HG03521 (cell line): Measurements from ENCODE around the gene CACNA2D3.
"Not testable (repeated sequence)": the region's sequence is repeated elsewhere in the genome, so short reads cannot be mapped to it uniquely, and the experiment has no call there.

ENCODE experiments used
- ATAC-seq: cut with Tn5 transposase; IDR thresholded peaks from one replicate; pipeline ENCODE4 v1.9.1; 2021; ENCODE audit warnings: mild to moderate bottlenecking, moderate library complexity; ENCODE audit not compliant: unreplicated experiment

CACNA2D3 gene

GRCh38 chr3:54969652-54970051 lies 847.3 kb downstream of the CACNA2D3 start:
- ATAC-seq, result no peak

GRCh38 chr3:54970895-54971294 lies 848.5 kb downstream of the CACNA2D3 start:
- no peak for ATAC-seq

DNA sequence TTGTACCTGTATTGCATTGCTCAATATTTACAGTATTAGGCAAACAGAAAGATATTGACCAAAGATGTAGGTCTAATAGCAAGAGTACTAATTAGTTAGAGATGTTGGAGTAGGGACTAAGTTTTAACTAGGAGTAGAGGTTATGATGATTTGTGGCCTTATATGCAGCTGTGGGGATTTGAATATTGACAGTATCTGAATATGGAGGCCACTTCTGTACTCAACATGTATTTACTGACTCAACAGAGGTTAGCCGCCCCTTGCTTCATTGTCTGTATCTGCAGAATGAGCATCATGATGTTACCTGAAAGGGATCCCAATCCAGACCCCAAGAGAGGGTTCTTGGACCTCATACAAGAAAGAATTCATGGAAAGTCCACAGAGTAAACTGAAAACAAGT lies 855.1 kb downstream of the CACNA2D3 start:
- ATAC-seq, result no peak

GRCh38 chr3:54977946-54978345 lies 855.6 kb downstream of the CACNA2D3 start:
- not testable (repeated sequence) for ATAC-seq

DNA sequence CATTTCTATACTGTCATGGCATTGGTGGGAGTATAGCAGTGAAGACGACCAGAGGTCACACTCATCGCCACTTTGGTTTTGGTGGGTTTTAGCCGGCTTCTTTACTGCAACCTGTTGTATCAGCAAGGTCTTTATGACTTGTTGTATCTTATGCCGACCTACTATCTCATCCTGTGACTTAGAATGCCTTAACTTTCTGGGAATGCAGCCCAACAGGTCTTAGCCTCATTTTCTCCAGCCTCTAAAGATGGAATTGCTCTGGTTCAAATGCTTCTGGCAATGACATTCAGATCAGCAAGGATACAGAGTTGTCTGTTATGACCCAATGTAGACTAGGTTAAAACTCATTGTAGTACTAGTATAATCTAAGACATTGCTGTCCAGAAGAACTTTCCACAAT lies 860.5 kb downstream of the CACNA2D3 start:
- ATAC-seq, result no peak

GRCh38 chr3:54983266-54984099 lies 861.1 kb downstream of the CACNA2D3 start:
- no peak for ATAC-seq

GRCh38 chr3:54985856-54986255 lies 863.5 kb downstream of the CACNA2D3 start:
- ATAC-seq, result no peak

DNA sequence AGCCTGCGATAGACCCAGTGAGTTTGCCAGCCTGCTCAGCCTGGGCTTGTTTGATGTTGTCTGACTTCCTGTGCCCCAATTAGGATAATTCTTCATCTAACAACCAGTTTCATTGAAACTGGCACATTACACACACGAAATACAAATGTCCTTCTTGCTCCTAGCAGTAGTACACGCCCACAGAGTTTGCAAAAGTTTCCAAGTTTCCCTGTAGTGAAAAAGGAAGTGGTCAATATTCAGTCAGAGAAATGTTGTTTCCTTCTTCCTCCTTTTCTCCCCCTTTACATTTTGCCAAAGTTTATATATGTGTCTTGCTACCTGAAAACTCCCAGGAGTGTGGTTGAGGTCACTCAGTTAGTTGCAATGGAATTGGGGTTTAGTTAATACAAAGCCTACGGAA lies 863.9 kb downstream of the CACNA2D3 start:
- no peak for ATAC-seq

- ATAC-seq, result no peak
Measured at GRCh38 chr3:54987719-54988118, 865.4 kb downstream of the CACNA2D3 start.

GRCh38 chr3:54988302-54988837 lies 866.0 kb downstream of the CACNA2D3 start:
- no peak for ATAC-seq

- ATAC-seq, result no peak
Measured at GRCh38 chr3:54988838-54989630, 866.7 kb downstream of the CACNA2D3 start.

- ATAC-seq, result no peak
Measured at GRCh38 chr3:54994111-54994513, 871.8 kb downstream of the CACNA2D3 start.

DNA sequence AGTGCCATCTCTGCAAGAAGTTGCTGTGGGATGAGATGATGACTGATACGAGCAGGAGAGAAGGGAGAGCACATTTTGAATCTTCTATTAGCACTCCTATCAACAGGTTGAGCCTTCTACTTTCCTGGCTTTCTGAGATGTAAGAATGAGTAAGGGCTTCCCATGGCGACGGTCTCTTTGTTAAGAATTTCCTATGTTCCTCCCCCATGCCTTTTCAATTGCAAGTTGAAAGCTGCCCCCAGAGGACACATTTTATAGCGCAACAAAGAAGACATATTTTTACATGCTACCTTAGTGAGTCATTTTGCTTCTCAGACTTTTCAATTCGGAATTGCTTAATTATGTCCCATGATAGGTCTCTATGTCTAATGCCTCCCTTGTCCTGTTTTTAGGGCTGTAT lies 876.8 kb downstream of the CACNA2D3 start:
- ATAC-seq, result no peak

- no peak for ATAC-seq
Measured at GRCh38 chr3:54999811-55000210, 877.5 kb downstream of the CACNA2D3 start.

DNA sequence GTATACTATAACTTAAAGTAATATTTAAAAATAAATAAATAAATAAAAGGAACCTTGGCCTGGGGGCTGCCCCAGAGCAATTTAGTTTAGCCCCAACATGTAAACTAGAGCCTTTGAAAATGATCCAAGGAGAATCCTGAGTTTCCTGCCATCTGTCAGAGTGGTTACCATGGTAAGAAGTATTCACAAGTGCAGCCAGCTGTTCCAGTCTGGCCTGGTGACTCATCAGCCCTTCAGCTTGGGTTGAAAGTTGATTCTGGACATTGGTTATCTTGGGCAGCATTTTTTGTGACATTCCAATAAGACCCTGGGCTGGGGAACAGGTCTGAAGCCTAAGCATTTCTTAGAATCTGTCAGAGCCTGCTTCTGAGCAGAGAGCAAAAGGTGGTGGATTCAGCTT lies 878.2 kb downstream of the CACNA2D3 start:
- ATAC-seq, result no peak

DNA sequence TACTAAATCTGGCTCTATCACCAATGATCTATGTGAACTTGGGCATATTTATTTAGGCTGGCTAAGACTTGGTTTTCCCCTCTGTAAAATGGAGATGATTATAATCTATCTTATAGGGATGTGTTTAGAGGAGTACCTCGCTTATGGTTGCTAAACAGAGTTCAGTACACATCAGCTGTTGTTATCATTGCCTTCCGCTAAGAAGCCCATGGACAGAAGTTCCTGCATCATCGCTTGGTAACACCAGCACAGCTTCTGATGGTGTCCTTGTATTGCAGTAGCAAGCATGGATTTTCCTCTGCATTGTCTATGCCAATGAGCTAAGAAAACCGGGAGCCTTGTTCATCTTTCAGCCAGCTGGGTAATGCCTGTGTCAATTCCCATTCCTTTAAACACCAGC lies 878.6 kb downstream of the CACNA2D3 start:
- no peak for ATAC-seq

DNA sequence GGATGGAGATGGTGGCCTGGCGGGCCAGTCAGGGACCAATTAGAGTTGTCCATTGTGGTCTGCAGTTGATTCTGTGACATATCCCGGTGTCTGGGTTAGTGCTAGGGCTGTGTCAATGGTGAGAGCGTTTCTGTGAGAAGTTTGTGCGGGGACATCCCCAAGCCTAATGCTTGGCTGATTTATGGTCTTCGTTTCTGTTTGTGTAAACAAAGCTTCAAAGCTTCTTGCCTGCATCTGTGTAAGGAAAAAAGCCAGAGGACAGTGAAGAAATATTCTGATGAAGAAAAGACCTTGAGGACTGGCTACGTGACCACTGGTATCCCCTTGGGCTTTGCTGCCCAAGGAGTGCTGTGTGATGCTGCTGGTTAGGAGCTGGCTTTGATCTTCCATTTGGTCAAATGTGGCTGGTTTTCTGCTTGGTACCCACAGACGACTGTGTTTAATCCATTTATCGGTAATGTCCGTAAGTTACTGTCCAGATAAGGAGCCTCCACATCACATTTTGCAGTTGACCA lies 880.1 kb downstream of the CACNA2D3 start:
- ATAC-seq, result no peak

DNA sequence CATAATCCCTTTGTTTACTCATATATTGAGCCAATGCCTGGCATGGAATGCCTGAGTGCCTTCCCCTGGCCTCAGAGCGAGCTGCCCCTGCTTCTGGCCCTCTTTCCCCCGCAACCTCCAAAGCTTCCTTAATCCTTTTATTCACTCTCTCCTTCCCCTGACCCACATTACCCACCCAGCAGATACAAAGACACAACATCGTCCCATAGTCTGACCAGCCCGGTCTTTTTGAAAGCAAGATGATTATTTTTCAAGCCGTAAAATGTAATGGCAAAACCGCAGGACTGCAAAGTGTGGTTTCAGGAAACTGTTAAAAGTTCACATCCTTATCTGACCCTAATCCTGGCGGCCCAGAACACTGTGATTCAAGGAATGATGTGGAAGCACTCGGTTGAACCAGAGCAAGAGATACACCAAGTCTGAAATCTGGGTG lies 883.9 kb downstream of the CACNA2D3 start:
- no peak for ATAC-seq

GRCh38 chr3:55007971-55008370 lies 885.6 kb downstream of the CACNA2D3 start:
- ATAC-seq, result no peak

GRCh38 chr3:55009372-55009771 lies 887.0 kb downstream of the CACNA2D3 start:
- ATAC-seq, result no peak

GRCh38 chr3:55012091-55012490 lies 889.7 kb downstream of the CACNA2D3 start:
- ATAC-seq, result no peak
